Activated T-cell treated with anti-CD3 and anti-CD28 coated beads for 4 hours (primary cell): ENCODE measurements around the gene CATSPERE.
"Not testable (repeated sequence)": the region's sequence is repeated elsewhere in the genome, so short reads cannot be mapped to it uniquely, and the experiment has no call there.

ENCODE experiments used
- DNase-seq: peaks from one replicate; pipeline ENCODE4 v3.0.0-alpha.2; 2020

Gene CATSPERE

GRCh38 chr1:244548558-244549115, 87.6 kb downstream of the CATSPERE start:
- no peak for DNase-seq

DNA sequence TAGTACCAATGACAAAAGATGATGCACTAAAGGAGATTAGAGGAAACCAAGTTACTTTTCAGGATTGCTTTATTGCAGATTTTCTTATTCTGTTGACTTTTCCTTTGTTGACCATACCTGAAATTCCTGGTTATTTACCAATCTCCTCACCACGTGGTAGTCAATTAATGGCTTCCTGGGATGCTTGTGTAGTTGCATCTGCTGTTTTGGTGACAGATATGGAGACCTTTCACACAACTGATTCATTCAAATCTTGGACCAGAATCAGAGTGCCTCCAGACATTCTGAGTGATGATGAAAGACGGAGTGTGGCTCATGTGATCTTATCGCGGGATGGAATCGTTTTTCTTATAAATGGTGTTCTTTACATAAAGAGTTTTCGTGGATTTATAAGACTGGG, 91.3 kb downstream of the CATSPERE start:
- DNase-seq: no peak

DNA sequence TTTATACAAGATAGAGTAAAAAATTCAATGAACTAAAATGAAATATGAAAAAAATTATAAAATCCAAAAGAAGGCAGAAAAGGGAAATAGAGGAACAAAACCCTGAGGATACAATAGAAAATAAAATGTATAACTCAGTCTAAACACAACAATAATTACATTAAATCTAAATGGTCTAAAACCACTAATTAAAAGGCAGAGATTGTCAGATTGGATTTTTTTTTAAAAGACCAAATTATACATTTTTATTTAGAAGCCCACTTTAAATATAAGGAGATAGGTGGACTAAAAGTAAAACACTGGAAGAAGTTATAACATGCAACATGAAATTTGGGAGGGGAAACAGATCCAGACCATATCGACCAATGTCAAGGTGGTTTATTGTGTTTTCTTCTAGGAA, 95.2 kb downstream of the CATSPERE start:
- no peak for DNase-seq

DNA sequence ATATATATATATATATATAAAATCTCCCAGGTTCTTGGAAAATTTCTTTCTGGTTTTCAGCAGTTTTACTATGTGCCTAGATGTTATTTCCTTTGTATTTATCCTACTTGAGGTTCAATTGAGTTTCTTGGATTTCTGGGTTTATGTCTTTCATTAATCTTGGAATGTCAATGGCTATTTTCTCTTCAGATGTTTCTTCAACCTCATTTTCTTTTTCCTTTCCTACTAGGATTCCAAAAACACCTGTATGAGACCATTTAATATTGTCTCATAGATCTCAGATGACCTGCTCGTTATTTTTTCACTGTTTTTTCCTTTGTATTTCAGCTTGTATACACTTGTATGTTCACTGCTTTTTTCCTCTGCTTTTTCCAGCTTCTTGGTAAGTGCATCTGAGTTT, 96.5 kb downstream of the CATSPERE start:
- DNase-seq: no peak

DNA sequence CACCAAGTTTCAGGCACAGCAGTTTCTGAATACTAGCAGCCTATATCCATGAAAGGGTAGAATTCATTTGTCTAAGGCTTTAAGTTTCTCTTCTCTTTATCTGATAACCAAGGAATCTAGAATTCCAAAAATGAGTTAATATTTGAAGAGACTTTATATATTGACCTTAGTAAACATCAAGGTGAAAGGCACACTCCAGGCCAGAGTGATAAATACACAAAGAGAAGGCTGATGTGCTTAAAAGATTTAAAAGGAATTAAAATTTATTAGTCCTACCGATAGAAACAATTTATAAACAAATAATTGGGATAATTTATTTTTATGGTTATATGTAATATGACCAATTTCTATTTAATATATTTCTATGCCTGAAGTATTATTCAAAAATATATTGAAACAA, 98.5 kb downstream of the CATSPERE start:
- no peak for DNase-seq

DNA sequence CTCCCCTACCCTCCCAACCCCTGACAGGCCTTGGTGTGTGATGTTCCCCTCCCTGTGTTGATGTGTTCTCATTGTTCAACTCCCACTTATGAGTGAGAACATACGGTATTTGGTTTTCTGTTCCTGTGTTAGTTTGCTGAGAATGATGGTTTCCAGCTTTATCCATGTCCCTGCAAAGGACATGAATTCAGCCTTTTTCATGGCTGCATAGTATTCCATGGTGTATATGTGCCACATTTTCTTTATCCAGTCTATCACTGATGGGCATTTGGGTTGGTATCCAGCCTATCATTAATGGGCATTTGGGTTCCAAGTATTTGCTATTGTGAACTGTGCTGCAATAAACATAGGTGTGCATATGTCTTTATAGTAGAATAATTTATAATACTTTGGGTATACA, 101.8 kb downstream of the CATSPERE start:
- DNase-seq: not testable (repeated sequence)

DNA sequence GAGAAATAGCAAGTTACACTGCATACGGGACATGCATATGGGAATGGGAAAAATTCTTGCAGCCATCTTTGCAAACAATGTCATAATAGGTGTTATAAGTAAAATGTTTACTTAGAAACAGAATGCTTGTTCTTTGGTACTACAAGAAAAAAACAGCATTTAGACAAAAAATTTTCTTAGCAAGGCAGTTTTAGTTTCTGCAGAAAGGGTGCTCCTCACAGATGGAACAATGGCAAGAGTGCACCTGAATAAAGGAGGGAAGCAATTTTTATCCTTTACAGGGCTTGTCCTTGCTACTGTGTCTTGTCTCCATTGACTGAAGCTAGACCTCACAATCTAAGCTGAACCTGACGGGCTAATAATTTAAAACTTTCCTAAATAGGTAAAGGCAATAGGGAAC, 112.7 kb downstream of the CATSPERE start:
- no peak for DNase-seq

- no peak for DNase-seq
Measured at GRCh38 chr1:244576259-244576892, 115.3 kb downstream of the CATSPERE start.

DNA sequence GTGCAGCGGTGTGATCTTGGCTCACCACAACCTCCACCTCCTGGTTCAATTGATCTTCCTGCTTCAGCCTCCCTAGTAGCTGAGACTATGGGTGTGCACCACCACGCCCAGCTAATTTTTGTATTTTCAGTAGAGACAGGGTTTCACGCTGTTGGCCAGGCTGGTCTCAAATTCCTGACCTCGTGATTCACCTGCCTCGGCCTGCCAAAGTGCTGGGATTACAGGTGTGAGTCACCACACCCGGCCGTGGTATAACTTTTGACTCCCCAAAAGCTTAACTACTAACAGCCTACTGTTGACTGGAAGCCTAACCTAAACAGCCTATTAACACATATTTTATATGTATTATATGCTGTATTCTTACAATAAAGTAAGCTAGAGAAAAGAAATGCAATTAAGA, 117.1 kb downstream of the CATSPERE start:
- DNase-seq: not testable (repeated sequence)

DNA sequence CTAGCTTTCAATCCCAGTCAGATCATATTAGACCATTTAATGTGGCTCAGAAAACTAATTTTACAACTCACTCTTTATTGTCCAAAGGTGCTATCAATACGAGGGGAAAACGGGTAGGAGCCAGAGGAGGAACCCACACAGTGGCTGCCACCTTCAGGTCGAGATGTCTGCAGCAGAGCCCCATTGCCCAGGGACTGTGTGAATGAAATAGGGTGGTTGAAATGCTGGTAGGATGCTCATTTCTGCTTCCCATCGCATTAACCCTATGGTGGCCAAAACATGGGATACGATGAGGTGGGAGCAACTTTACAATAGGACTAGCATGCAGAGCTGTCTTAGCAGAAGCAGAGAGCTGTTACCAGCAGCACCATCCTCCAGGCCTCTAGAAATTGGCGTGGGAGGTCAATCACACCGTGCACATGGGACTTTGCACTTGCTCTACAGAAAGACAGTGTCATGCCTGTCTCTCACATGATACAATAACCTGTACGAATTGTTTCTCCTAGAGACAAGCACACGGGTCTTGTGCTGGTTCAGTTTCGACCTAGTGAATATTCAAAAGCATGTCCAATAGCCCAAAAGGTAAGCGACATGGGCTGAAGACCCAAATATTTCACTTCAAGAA, 122.4 kb downstream of the CATSPERE start:
- no peak for DNase-seq

GRCh38 chr1:244585867-244586266, 124.8 kb downstream of the CATSPERE start:
- DNase-seq: no peak

DNA sequence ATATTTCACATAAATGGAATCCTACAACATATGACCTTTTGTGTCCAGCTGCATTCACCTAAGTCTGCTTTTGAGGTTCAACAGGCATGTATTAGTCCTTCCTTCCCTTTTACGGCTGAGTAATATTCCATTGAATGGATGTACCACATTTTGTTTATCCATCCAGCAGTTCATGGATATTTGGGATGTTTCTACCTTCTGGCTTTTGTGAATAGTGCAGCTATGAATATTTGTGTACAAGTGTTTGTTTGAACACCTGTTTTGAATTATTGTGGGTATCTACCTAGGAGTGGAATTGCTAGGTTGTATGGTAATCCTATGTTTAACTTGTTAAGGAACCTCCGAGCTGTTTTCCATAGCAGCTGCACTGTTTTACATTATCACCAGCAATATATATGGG, 129.6 kb downstream of the CATSPERE start:
- no peak for DNase-seq

DNA sequence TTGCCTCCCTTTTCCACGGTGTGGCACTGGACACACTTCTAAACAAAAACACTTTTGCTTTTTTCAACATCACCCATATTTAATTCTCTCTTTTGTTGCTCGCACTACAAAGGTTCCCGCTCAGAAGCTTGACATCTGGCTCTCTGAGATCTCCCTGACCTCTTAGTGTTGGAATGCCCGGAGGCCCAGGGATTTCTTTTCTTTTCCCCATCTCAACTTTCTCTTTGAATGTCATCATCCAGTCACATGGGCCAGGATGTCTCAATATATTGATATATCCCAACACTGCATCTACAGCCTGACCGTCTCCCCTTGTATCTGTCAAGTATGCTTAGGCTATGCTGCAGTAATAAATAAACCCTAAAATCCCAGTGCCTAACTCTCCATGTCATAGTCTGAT, 137.5 kb downstream of the CATSPERE start:
- no peak for DNase-seq

DNA sequence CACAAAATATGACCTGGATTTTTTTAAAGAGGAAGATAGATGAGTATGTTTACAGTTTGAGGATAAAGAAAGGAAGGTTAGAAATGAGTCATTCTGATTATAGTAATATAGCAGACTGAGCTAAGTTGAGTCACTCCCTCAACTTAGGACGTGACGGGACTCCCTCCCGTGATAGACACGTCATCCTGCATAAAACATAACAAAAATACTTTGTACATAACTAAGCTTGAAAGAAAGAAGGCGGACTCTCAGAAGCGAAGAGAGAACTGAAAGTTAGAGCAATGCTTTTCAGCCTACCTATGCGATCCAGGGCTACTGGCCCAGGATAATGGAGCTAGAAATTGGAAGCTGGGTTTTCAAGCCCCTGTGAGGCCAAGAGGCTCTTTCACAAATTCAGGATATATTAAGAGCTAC, 138.9 kb downstream of the CATSPERE start:
- peak; percentile 22 for DNase-seq

DNA sequence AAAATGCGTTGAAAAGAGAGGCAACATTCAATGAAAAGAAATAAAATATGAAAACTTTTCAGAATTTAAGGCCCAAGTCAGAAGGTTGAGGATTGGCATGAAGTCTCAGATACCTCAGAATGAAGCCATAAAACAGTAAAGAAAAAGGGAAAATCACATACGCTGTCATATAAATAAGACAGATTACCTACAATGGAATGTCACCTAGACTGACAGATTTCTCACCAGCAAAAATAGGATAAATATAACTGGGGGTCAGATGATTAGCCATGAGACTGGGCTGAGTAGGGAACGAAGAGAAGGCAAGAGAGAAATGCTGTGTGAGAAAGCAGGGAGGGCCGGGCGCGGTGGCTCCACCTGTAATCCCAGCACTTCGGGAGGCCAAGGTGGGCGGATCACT, 140.3 kb downstream of the CATSPERE start:
- no peak for DNase-seq

DNA sequence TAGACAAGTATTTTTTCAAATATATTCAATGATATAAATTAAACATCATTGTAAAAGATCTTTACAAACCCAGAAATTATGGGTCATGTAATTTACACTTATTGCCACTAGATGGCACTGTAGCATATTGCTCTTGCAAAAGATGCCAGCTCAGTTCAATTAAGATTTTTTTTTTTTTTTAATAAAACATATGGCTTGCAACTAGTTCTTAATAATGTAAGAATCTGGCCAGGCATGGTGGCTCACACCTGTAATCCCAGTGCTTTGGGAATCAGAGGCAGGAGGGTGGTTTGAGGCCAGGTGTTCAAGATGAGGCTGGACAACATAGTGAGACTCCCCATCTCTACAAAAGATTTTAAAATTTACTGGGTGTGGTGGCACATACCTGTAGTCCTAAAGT, 142.4 kb downstream of the CATSPERE start:
- DNase-seq: no peak

- no peak for DNase-seq
Measured at GRCh38 chr1:244605835-244606370, 144.8 kb downstream of the CATSPERE start.

DNA sequence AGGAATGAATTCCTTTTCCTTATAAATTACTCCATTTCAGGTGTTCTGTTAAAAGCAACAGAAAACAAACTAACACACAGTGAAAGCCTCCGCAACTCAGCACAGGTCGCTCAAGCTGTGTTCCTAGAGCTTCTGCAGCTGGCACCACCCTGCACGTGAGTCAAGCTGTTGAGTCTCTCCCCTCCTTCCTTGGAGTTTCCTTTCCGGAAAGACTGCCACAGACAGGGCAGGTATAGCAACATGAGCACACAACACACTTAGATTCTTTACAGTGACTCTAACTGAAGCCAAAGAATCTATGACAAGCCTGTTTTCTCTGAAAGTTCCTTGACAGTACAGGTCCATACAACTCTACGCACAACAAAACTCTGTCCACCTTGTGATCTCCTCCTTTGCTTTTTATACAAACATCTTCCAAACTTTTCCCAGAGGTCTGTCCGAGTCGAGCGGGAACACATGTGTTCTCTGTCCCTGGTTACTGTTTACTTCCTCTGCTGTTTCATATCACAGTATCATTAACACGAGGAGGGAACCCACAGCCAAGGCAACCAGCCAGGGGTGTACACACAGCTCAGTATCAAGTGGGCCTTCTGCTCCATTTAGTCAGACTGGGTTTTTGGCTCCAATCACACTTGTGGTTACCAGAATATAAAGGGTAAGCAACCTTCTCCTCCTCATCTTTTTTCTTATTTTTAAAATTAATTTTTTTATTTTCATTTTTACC, 153.2 kb downstream of the CATSPERE start:
- DNase-seq: no peak

GRCh38 chr1:244614879-244615278, 153.8 kb downstream of the CATSPERE start:
- no peak for DNase-seq

- no peak for DNase-seq
Measured at GRCh38 chr1:244615301-244615700, 154.2 kb downstream of the CATSPERE start.

DNA sequence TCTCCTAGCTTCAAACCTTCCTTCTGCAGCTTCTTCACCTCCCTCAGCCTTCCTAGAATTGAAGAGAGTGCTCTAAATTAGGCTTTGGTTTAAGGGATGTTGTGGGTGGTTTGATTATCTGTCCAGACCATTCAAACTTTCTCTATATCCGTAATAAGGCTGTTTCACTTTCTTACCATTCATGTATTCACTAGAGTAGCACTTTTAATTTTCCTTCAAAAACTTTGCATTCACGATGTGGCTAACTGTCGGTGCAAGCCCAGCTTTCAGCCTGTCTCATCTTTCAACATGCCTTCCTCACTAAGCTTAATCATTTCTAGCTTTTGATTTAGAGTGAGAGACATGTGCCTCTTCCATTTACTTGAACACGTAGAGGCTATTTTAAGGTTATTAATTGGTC, 165.6 kb downstream of the CATSPERE start:
- no peak for DNase-seq

GRCh38 chr1:244628789-244629188, 167.7 kb downstream of the CATSPERE start:
- no peak for DNase-seq

DNA sequence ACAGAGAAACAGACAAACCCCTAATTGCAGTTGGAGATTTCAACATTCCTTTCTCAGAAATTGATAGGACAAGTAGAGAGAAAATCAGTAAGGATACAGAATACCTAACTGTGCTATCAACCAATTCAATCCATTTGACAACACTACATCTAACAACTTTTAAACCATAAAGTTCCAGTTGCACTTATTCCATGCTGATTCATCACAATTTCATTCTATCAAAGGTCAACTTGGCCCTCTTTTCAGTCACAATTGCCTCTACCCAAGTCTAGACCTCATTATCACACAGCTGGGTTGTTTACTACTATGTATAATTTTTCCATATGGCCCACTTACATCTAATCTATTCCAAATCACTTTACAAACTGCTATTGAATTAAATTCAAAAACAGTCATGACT, 172.1 kb downstream of the CATSPERE start:
- DNase-seq: no peak

GRCh38 chr1:244634546-244634945, 173.5 kb downstream of the CATSPERE start:
- no peak for DNase-seq
